A673 (cell line): ENCODE data around the gene TSPAN10.

Experiments
- EZH2 ChIP-seq: fragments of 200-600 bp; sonication (generic); IDR thresholded peaks from 2 replicates; pipeline ENCODE4 v1.6.1; 2017; ENCODE audit warnings: borderline replicate concordance, low read depth, mild to moderate bottlenecking, mixed read lengths, antibody characterized with exemption, low read length; ENCODE audit not compliant: poor library complexity, severe bottlenecking
- TF ChIP-seq, protein P1 (sequence below): fragments of 300-800, 200-600 bp; sonication (generic); conservative IDR thresholded peaks from 2 replicates; pipeline ENCODE4 v1.5.1; 2017; ENCODE audit warnings: low read depth, mild to moderate bottlenecking, antibody characterized with exemption, low read length, moderate library complexity, mixed read lengths

DNA sequence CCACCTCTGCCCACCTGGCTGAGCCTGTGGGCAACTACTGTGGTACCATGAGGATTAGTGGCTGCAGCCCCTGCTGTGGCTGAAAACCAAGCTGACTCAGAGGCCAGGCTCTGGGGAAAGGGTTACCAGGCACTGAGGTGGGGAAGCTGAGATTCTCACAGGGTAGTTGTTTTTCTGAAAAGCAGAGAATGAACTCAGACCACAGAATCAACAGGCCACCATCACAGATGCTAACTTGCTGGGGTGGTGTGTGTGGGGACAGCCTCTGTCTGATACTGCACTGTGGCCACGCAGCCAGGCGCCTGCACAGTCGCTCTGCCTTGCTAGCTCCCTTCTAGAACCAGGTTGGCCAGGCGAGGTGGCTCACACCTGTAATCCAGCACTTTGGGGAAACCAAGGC is 28.9 kb upstream of the TSPAN10 start:
- TF ChIP-seq, protein P1, sequence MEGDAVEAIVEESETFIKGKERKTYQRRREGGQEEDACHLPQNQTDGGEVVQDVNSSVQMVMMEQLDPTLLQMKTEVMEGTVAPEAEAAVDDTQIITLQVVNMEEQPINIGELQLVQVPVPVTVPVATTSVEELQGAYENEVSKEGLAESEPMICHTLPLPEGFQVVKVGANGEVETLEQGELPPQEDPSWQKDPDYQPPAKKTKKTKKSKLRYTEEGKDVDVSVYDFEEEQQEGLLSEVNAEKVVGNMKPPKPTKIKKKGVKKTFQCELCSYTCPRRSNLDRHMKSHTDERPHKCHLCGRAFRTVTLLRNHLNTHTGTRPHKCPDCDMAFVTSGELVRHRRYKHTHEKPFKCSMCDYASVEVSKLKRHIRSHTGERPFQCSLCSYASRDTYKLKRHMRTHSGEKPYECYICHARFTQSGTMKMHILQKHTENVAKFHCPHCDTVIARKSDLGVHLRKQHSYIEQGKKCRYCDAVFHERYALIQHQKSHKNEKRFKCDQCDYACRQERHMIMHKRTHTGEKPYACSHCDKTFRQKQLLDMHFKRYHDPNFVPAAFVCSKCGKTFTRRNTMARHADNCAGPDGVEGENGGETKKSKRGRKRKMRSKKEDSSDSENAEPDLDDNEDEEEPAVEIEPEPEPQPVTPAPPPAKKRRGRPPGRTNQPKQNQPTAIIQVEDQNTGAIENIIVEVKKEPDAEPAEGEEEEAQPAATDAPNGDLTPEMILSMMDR: no peak
- TF ChIP-seq EZH2: no peak
